Lower leg skin (tissue), 4 donors: Measurements from ENCODE around the gene SLC22A3. TPM values are rescaled to one million over a fixed set of nuclear protein-coding genes. Genes with fewer than 3 reads are reported as not detected.

Experiments used
- DNase-seq, 2 donors: peaks; one replicate each; pipeline ENCODE4 v3.0.0-alpha.2; 2019; ENCODE audit warnings: low spot score in 2 of 2
- H3K4me3 ChIP-seq: fragments of 200-600 bp; sonication (generic); 2 replicates; pipeline ENCODE4 v1.5.1; 2017; ENCODE audit warnings: mild to moderate bottlenecking, low read depth; ENCODE audit not compliant: poor library complexity, severe bottlenecking
- POLR2A ChIP-seq, 2 donors: fragments of 450-650 bp; IDR thresholded peaks; one replicate each; pipeline ENCODE4 v1.6.1; 2016 to 2017; ENCODE audit warnings: antibody characterized with exemption in 2 of 2, mild to moderate bottlenecking in 1 of 2, moderate library complexity in 1 of 2
- WGBS, 2 donors: methylation state at CpG; one replicate each; pipeline ENCODE4 v1.1.5; 2018; 5-methylcytosine and 5-hydroxymethylcytosine counted together
- intact Hi-C: fragments of 100-400 bp; cut with DNase I; formaldehyde crosslinking; loops from one replicate; pipeline ENCODE4 v1.15.0; 2023; ENCODE audit warnings: low total_unique reads
- total RNA-seq, 4 donors: library from RNA; depleted of rRNA; stranded (reverse); fragments of >200 nt; gene quantifications; one replicate each; pipeline ENCODE4 v1.1.0, GENCODE V29; 2016
- TF ChIP-seq, protein P1 (sequence below), 3 donors: fragments of 450-650 bp; IDR thresholded peaks; one replicate each; pipeline ENCODE4 v1.5.1; 2016; ENCODE audit warnings: antibody characterized with exemption in 3 of 3, mild to moderate bottlenecking in 3 of 3, moderate library complexity in 2 of 3

SLC22A3 gene
- total RNA-seq, 4 donors from 2014 or later: 10.4 to 15.7 (median 12.3) TPM

DNA sequence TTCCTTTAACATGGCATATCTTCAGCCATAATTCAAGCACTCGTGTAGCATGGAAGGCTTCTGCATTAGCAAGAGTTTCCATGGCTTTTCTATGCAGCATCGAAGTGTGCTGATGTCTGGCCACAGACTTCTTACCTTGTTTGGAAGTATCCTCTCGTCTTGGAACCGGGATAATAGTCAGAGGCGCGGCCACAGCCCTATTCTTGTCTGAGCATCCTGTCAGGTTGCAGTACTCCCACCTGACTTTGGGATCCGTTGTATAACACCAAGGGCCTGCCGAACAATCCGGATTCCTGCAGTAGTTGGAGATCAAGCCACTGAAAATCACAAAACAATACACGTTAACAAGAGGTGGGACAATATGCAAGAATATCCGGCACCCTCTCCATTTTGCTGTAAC, 138.9 kb downstream of the SLC22A3 start:
- no peak overlapping the region for H3K4me3 ChIP-seq
- intact Hi-C loops: no loop called here
- WGBS, 2 donors: 91 to 94% methylated on average over 11 of the region's 11 CpGs
- TF ChIP-seq, protein P1, sequence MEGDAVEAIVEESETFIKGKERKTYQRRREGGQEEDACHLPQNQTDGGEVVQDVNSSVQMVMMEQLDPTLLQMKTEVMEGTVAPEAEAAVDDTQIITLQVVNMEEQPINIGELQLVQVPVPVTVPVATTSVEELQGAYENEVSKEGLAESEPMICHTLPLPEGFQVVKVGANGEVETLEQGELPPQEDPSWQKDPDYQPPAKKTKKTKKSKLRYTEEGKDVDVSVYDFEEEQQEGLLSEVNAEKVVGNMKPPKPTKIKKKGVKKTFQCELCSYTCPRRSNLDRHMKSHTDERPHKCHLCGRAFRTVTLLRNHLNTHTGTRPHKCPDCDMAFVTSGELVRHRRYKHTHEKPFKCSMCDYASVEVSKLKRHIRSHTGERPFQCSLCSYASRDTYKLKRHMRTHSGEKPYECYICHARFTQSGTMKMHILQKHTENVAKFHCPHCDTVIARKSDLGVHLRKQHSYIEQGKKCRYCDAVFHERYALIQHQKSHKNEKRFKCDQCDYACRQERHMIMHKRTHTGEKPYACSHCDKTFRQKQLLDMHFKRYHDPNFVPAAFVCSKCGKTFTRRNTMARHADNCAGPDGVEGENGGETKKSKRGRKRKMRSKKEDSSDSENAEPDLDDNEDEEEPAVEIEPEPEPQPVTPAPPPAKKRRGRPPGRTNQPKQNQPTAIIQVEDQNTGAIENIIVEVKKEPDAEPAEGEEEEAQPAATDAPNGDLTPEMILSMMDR (IDR thresholded peaks at IDR 0.05): no peak
- no peak for DNase-seq

DNA sequence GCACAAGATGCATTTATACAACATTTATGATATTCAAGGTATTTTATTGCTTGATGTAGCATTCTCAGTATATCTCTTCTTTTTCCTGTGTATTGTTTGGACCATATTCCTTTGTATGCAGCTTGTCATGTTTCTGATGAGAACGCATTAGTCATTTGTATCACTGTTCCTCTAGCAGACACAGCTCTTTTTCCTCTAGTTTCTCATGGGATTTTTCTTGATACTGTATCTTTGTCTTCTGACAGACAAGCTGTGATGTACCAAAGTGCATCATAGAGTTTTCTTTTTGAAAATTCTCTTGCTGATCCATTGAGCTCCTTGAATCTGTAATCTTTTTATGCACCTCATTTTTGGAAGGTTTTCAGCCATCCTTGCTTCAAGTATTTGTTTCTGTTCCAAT, 140.9 kb downstream of the SLC22A3 start:
- no peak overlapping the region for H3K4me3 ChIP-seq
- WGBS, 2 donors: 81 to 96% methylated on average over 1 of the region's 1 CpG
- intact Hi-C loops: no loop called here
- no peak for DNase-seq
- TF ChIP-seq, protein P1 (IDR thresholded peaks at IDR 0.05): no peak
- TF ChIP-seq POLR2A (IDR thresholded peaks at IDR 0.05): no peak

DNA sequence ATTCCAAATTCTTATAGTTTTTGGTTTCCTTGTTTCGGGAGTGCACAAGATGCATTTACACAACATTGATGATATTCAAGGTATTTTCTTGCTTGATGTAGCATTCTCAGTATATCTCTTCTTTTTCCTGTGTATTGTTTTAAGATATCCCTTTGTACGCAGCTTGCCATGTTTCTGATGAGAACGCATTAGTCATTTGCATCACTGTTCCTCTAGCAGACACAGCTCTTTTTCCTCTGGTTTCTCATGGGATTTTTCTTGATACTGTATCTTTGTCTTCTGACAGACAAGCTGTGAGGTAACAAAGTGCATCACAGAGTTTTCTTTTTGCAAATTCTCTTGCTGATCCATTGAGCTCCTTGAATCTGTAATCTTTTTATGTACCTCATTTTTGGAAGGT, 146.4 kb downstream of the SLC22A3 start:
- TF ChIP-seq, protein P1 (IDR thresholded peaks at IDR 0.05): no peak
- TF ChIP-seq POLR2A (IDR thresholded peaks at IDR 0.05): no peak
- intact Hi-C loops: no loop called here
- no peak for DNase-seq
- no peak overlapping the region for H3K4me3 ChIP-seq
- 96% methylated on average over 3 of the region's 3 CpGs for WGBS, 2 donors

DNA sequence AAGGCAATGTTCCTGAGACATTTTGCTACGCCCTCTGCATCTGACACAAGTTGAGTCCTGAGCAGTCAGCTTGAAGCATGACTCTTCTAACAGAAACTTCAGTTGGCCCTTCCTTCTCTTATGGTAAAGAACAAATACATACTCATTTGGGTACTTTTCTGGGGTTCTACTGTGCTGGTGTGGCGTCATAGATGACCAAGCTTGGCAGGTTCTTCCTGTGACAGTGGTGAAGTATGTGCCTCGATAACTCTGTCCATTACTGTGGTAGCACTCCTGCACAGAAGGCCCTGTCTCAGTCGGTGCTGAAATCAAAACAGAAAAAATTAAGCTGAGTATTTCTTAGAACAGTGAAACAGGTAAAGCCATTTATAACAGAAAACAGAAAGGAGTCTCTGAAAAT, 152.5 kb downstream of the SLC22A3 start:
- no peak for DNase-seq
- TF ChIP-seq, protein P1 (IDR thresholded peaks at IDR 0.05): no peak
- no peak for TF ChIP-seq POLR2A (IDR thresholded peaks at IDR 0.05)
- no peak overlapping the region for H3K4me3 ChIP-seq
- WGBS, 2 donors: 92 to 97% methylated on average over 4 of the region's 4 CpGs
- intact Hi-C loops: no loop called here

Other genes starting within 250 kb of the SLC22A3 start
- gene SLC22A1, start 226.6 kb upstream of the SLC22A3 start, total RNA-seq: 1 to 10 TPM in 1 of 4 donors, under 1 TPM in 2, not detected in 1; 0.65 to 1.4 (median 0.80) TPM
- not detected for gene SLC22A2, start 89.6 kb upstream of the SLC22A3 start, total RNA-seq